ENCODE data around the gene KRT16.
A peak's percentile ranks its signal among the peaks of the same experiment; 100 is the strongest.
"Not testable (repeated sequence)": the region's sequence is repeated elsewhere in the genome, so short reads cannot be mapped to it uniquely, and the experiment has no call there.

KRT16 gene

GRCh38 chr17:41647940-41648410 lies 35.4 kb upstream of the KRT16 start:
- peak; percentile 77 for DNase-seq (ENCODE audit: low read depth)

GRCh38 chr17:41647038-41647813 lies 34.7 kb upstream of the KRT16 start:
- no peak for DNase-seq (ENCODE audit: low read depth)

- DNase-seq (ENCODE audit: low read depth): no peak
These were observed 29.9 kb upstream of the KRT16 start for GRCh38 chr17:41642252-41643156.

- not testable (repeated sequence) for DNase-seq (ENCODE audit: low read depth)
These were observed 28.0 kb upstream of the KRT16 start for GRCh38 chr17:41640596-41640995.

- no peak for DNase-seq (ENCODE audit: low read depth)
These were observed 27.2 kb upstream of the KRT16 start for GRCh38 chr17:41639492-41640473.

GRCh38 chr17:41638941-41639340 lies 26.4 kb upstream of the KRT16 start:
- DNase-seq (ENCODE audit: low read depth): no peak

GRCh38 chr17:41638194-41638593 lies 25.6 kb upstream of the KRT16 start:
- no peak for DNase-seq (ENCODE audit: low read depth)

GRCh38 chr17:41636652-41637051 lies 24.1 kb upstream of the KRT16 start:
- DNase-seq (ENCODE audit: low read depth): no peak

GRCh38 chr17:41635121-41636097 lies 22.8 kb upstream of the KRT16 start:
- no peak for DNase-seq (ENCODE audit: low read depth)

- no peak for DNase-seq (ENCODE audit: low read depth)
These were observed 22.1 kb upstream of the KRT16 start for GRCh38 chr17:41634639-41635038.

GRCh38 chr17:41633556-41634199 lies 21.1 kb upstream of the KRT16 start:
- DNase-seq (ENCODE audit: low read depth): no peak

- no peak for DNase-seq (ENCODE audit: low read depth)
These were observed 20.0 kb upstream of the KRT16 start for GRCh38 chr17:41632482-41633105.

- DNase-seq (ENCODE audit: low read depth): no peak
These were observed 19.3 kb upstream of the KRT16 start for GRCh38 chr17:41631898-41632285.

- no peak for DNase-seq (ENCODE audit: low read depth)
These were observed 18.7 kb upstream of the KRT16 start for GRCh38 chr17:41631025-41631897.

GRCh38 chr17:41629826-41630670 lies 17.5 kb upstream of the KRT16 start:
- DNase-seq (ENCODE audit: low read depth): no peak

GRCh38 chr17:41629316-41629715 lies 16.7 kb upstream of the KRT16 start:
- DNase-seq (ENCODE audit: low read depth): no peak

GRCh38 chr17:41628621-41629255 lies 16.2 kb upstream of the KRT16 start:
- not testable (repeated sequence) for DNase-seq (ENCODE audit: low read depth)

All from T follicular helper cell (primary cell).